Epidermal melanocyte (primary cell): Measurements from ENCODE around the gene CSNK1G3.

Experiments
- DNase-seq: peaks from one replicate; pipeline ENCODE4 v3.0.0; 2011; ENCODE audit warnings: low spot score; ENCODE audit not compliant: insufficient read length

The CSNK1G3 gene

DNA sequence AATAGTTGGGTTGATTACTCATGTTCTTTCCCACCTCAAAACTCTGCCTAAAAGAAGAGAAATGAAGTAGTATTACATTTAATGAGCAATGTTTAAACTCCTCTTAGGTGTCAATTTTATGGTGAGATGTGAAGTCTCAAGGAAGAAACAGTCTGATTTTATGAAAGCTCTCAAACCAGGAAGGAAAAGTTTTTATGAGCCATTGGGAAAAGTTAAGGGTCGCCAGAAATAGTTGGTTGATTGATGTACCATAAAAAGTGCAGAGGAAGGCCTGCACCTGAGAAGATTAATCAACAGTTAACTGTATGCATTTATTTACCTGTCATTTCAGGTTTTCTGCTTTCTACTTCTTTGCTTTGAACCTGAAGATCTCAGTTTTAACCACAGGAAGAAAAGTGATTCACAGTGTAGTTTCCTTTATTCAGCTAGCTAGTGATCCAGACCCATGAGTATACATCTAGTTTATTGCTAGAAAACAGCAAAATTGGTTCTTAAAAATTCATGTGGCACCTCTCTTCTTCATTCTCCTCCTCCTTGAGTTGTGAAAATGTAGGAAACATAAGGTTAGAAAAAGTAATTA, 133.1 kb downstream of the CSNK1G3 start:
- no peak for DNase-seq

DNA sequence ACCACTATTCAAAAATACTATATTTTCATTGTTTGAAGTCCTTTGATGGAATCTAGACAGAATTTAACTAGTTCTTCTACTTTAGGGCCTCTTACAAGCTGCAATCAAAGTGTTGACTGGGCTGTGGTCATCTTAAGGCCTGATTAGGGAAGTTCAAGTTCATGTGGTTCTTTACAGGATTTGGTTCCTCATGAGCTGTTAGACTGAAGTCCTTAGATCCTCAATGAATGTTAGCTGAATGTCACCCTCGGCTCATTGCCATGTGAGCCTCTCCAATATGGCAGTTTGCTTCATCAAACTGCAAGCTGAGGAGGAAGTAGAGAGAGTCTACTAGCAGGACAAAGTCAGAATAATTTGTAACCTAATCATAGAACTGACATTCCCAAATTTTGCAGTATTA, 135.1 kb downstream of the CSNK1G3 start:
- no peak for DNase-seq

DNA sequence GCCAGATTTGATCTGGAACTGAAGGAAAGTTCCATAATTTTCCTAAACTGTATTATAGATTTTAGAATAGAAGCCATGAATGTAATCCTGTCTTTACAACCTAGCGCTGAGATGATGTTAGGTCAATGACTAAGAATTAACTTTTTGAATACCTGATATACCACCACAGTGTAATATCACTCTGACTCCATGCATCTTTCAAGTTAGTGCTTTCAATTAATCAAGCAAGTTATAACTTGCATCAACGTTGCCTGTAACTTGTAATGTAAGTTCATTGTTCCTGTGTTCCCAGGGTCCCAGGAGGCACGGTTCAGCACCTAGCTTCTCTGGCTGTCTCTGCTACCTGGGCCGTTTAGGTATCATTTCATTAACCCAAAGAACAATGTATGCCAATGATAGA, 139.3 kb downstream of the CSNK1G3 start:
- DNase-seq = no peak

DNA sequence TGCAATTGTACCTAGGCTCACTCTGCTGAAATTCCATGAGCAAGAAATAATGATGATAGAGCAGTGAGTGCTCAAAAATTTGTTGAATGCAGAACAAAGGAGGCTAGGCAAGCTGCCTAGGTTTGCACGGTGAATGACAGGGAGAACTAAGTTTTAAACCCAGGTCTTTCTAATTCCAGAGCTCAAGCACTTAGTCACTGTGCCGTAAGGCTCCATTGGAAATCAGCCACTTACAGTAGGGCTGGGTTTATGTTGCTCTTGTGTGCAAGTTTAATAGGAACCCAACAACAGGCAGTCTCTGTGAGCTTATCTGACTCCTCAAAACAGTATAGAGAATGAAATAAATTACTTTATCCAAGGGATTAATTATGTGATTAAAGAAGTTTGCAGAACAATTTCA, 147.0 kb downstream of the CSNK1G3 start:
- DNase-seq = no peak

DNA sequence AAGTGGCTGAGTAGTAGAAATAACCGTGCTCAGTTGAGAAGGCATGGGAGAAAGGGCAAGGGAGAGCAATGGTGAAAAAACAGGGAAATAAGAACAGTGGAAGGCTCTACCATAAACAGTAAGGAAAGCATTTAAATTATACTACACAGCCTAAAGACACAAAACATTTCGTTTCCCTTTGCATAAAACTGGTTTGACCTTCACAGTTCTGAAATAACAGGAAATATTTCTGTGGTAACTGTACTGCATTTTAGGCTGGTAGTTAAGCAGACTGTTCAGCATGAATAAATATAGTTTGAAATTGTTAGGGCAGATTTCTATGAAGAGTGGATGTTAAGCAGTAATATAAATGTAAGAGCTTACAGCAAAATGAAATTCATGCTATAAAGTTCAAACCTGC, 147.5 kb downstream of the CSNK1G3 start:
- DNase-seq = no peak

DNA sequence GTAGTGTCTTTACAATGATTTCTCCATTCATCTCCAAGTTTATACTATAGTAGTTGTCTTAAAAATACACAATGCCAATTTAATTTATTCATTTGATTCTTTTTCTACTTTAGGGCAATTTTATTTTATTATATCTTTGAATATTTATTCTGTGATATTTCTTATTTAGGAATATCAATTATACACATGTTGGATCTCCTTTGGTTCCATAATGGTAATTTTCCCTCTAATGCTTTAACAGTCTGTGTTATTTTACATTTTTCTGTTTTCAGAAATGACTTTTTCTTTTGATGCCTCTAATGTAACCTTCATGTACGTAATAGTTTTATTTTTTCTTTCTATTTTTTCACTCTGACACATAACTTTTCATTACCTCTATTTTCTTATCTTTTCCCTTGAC, 153.0 kb downstream of the CSNK1G3 start:
- no peak for DNase-seq

DNA sequence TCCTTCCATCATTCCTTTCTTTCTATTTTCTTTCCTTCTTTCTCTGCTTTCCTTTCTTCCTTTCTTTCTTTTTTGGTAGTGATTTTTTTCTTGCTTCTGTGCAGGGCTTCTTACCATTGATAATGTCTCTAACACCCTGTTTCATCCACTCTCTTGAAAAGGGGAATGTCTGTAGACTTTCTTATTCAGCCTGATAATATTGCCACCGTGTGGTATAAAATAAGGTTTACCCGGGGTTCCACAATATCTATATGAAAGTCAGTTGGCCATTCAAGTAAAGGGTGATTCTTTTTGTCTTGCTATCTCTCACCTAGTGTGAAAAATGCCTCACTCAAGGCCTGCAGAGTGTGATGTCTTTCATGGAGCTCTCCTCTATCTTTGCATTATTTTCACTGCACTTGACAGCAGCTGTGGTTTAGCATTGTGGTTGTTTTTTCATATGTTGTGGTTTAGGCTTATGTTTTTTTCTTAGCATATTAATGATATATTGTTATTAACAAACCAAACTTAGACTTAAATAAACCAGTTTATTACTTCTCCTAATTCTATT, 153.9 kb downstream of the CSNK1G3 start:
- no peak for DNase-seq
